Uterus (tissue), 2 donors: ENCODE results near the gene SERTAD1.

Experiments
- CTCF ChIP-seq, 4 experiments: fragments of 200-600 bp in 2 of 4; fragments of 450-650 bp in 2 of 4; sonication (generic) in 2 of 4; IDR thresholded peaks; one replicate each; pipeline ENCODE4 v1.5.1; 2016 to 2019; ENCODE audit warnings: antibody characterized with exemption in 4 of 4, mild to moderate bottlenecking in 2 of 4, moderate library complexity in 1 of 4
- POLR2A ChIP-seq, 2 donors: fragments of 450-650 bp; IDR thresholded peaks; one replicate each; pipeline ENCODE4 v1.6.1; 2016; ENCODE audit warnings: antibody characterized with exemption in 2 of 2, mild to moderate bottlenecking in 1 of 2, moderate library complexity in 1 of 2

GRCh38 chr19:40424637-40425449 is 949 bp downstream of the SERTAD1 start:
- TF ChIP-seq CTCF (IDR thresholded peaks at IDR 0.05) (no peak), POLR2A (IDR thresholded peaks at IDR 0.05) (no peak)
